Cerebellar nuclear complex (tissue), 1 donor: ENCODE data around the gene METTL8.
A peak's percentile ranks its signal among the peaks of the same experiment; 100 is the strongest.
"Not testable (repeated sequence)": the region's sequence is repeated elsewhere in the genome, so short reads cannot be mapped to it uniquely, and the experiment has no call there.

ENCODE experiments used
- DNase-seq, 2 experiments: peaks; one replicate each; lab custom pipeline; 2025; lab: John Stamatoyannopoulos, UW

Gene METTL8

GRCh38 chr2:171430516-171431410, 3.0 kb downstream of the METTL8 start:
- DNase-seq: no peak

GRCh38 chr2:171422710-171423495, 10.9 kb downstream of the METTL8 start:
- DNase-seq: not testable (repeated sequence)

- DNase-seq: no peak
Measured at GRCh38 chr2:171420728-171421563, 12.8 kb downstream of the METTL8 start.

GRCh38 chr2:171419333-171419732, 14.5 kb downstream of the METTL8 start:
- no peak for DNase-seq

- peak; percentile 82 to 84 for DNase-seq
Measured at GRCh38 chr2:171416009-171416926, 17.5 kb downstream of the METTL8 start.

- DNase-seq: not testable (repeated sequence)
Measured at GRCh38 chr2:171414645-171415044, 19.1 kb downstream of the METTL8 start.

GRCh38 chr2:171412571-171413175, 21.1 kb downstream of the METTL8 start:
- DNase-seq: no peak

GRCh38 chr2:171411791-171412483, 21.9 kb downstream of the METTL8 start:
- no peak for DNase-seq

GRCh38 chr2:171411214-171411613, 22.6 kb downstream of the METTL8 start:
- no peak for DNase-seq

GRCh38 chr2:171410624-171411023, 23.2 kb downstream of the METTL8 start:
- no peak for DNase-seq

GRCh38 chr2:171410101-171410500, 23.7 kb downstream of the METTL8 start:
- no peak for DNase-seq

- DNase-seq: no peak
Measured at GRCh38 chr2:171409436-171409971, 24.3 kb downstream of the METTL8 start.

GRCh38 chr2:171407676-171408044, 26.1 kb downstream of the METTL8 start:
- no peak for DNase-seq

GRCh38 chr2:171407030-171407675, 26.6 kb downstream of the METTL8 start:
- no peak for DNase-seq

GRCh38 chr2:171406044-171406443, 27.7 kb downstream of the METTL8 start:
- no peak for DNase-seq

- no peak for DNase-seq
Measured at GRCh38 chr2:171405546-171405945, 28.2 kb downstream of the METTL8 start.

- DNase-seq: no peak
Measured at GRCh38 chr2:171404719-171405118, 29.1 kb downstream of the METTL8 start.

GRCh38 chr2:171404261-171404660, 29.5 kb downstream of the METTL8 start:
- DNase-seq: no peak

GRCh38 chr2:171402906-171403580, 30.7 kb downstream of the METTL8 start:
- no peak for DNase-seq
